GM12878 (cell line): ENCODE data around the gene DGKI. TPM values are rescaled to one million over a fixed set of nuclear protein-coding genes. Genes with fewer than 3 reads are reported as not detected.
A peak's percentile ranks its signal among the peaks of the same experiment; 100 is the strongest.

ENCODE experiments used
- ATAC-seq: fragments of 200-7000 bp; cut with Tn5 transposase; 3 replicates; pipeline ENCODE4 v1.9.1; 2020; ENCODE audit warnings: mild to moderate bottlenecking, moderate library complexity
- BruUV-seq: library from RNA; stranded (reverse); fragments of 400-500 nt; replicated peaks from 2 replicates; lab custom pipeline; 2021; lab: Mats Ljungman, UMichigan
- CTCF ChIA-PET: fragments of 300-600 bp; sonication (Branson Sonifier 250); formaldehyde crosslinking; extraction: SDS; loops from one replicate; lab custom pipeline; 2021; ENCODE audit warnings: inconsistent platforms; lab: Yijun Ruan, JAX
- POLR2A ChIA-PET: fragments of 350-600 bp; formaldehyde crosslinking; extraction: SDS; loops from one replicate; lab custom pipeline; 2021; ENCODE audit warnings: inconsistent platforms; lab: Charles Lee
- RAD21 ChIA-PET: fragments of 300-600 bp; sonication (Branson Sonifier 250); formaldehyde crosslinking; loops from one replicate; lab custom pipeline; 2023; ENCODE audit warnings: antibody characterized with exemption; ENCODE audit not compliant: unreplicated experiment; lab: Charles Lee
- SMC1A ChIA-PET: fragments of 300-600 bp; sonication (Branson Sonifier 250); formaldehyde crosslinking; loops from one replicate; lab custom pipeline; 2023; ENCODE audit not compliant: unreplicated experiment, uncharacterized antibody; lab: Charles Lee
- DNase-seq: peaks from one replicate; pipeline ENCODE4 v3.0.0-alpha.2; 2011; ENCODE audit warnings: low read depth, low spot score
- FAIRE-seq: peaks from 3 replicates; lab custom pipeline; 2011; peaks lifted over from hg19 to GRCh38; lab: Jason Lieb, UNC
- H2AFZ ChIP-seq: 2 replicates; pipeline ENCODE4 v1.6.0; 2011; ENCODE audit warnings: low read depth, low read length, control low read depth; ENCODE audit not compliant: control insufficient read depth
- H3K27ac ChIP-seq: 2 replicates; pipeline ENCODE4 v1.5.1; 2011; ENCODE audit warnings: control low read depth; ENCODE audit not compliant: control insufficient read depth, insufficient read depth
- H3K27me3 ChIP-seq, 2 experiments: replicated peaks in 1 of 2; 2 replicates each; pipeline versions ENCODE4 v1.6.0 to v1.6.1; 2011; ENCODE audit warnings: low read length in 1 of 2; ENCODE audit not compliant: control insufficient read depth in 2 of 2, insufficient read depth in 2 of 2
- H3K36me3 ChIP-seq, 2 experiments: 2 replicates each; pipeline ENCODE4 v1.5.1; 2011; ENCODE audit warnings: low read length in 1 of 2; ENCODE audit not compliant: control insufficient read depth in 2 of 2, insufficient read depth in 2 of 2
- H3K4me1 ChIP-seq: 2 replicates; pipeline ENCODE4 v1.6.1; 2011; ENCODE audit warnings: mild to moderate bottlenecking, low read length, moderate library complexity, mixed read lengths; ENCODE audit not compliant: control insufficient read depth, insufficient read depth
- H3K4me2 ChIP-seq: 2 replicates; pipeline ENCODE4 v1.6.0; 2011; ENCODE audit warnings: control low read depth; ENCODE audit not compliant: control insufficient read depth, insufficient read depth
- H3K4me3 ChIP-seq: fragments of 200-600 bp; sonication (generic); 2 replicates; pipeline ENCODE4 v1.5.1; 2016
- H3K79me2 ChIP-seq: 2 replicates; pipeline ENCODE4 v1.6.0; 2011; ENCODE audit warnings: low read length; ENCODE audit not compliant: control insufficient read depth, insufficient read depth
- H3K9ac ChIP-seq: 2 replicates; pipeline ENCODE4 v1.8.0; 2011; ENCODE audit warnings: low read length, control low read depth, mixed read lengths; ENCODE audit not compliant: control insufficient read depth, insufficient read depth
- H3K9me3 ChIP-seq: replicated peaks from 3 replicates; pipeline ENCODE4 v1.5.1; 2011; ENCODE audit warnings: mild to moderate bottlenecking, low read length; ENCODE audit not compliant: control insufficient read depth, insufficient read depth
- H4K20me1 ChIP-seq: 2 replicates; pipeline ENCODE4 v1.6.0; 2011; ENCODE audit not compliant: control insufficient read depth, insufficient read depth
- EGR1 ChIP-seq, 2 experiments: IDR thresholded peaks; 1 replicate in 1 of 2; 2 replicates in 1 of 2; pipeline ENCODE4 v1.6.1; 2011 to 2012; ENCODE audit warnings: low read depth in 2 of 2, low read length in 2 of 2, borderline replicate concordance in 1 of 2, mild to moderate bottlenecking in 1 of 2, moderate library complexity in 1 of 2
- FOXK2 ChIP-seq: fragments of 450-650 bp; IDR thresholded peaks from 2 replicates; pipeline ENCODE4 v1.6.1; 2017; ENCODE audit warnings: mild to moderate bottlenecking, moderate library complexity
- KLF5 ChIP-seq: fragments of 450-650 bp; IDR thresholded peaks from 2 replicates; pipeline ENCODE4 v1.6.1; 2014; ENCODE audit warnings: mild to moderate bottlenecking; ENCODE audit not compliant: partially characterized antibody
- NFIC ChIP-seq: IDR thresholded peaks from 2 replicates; pipeline ENCODE4 v1.6.1; 2012; ENCODE audit warnings: low read depth, mild to moderate bottlenecking, inconsistent platforms, low read length, moderate library complexity
- NR2C1 ChIP-seq: fragments of 450-650 bp; IDR thresholded peaks from 2 replicates; pipeline ENCODE4 v1.6.1; 2017; ENCODE audit warnings: antibody characterized with exemption, mild to moderate bottlenecking, moderate library complexity
- NR2F1 ChIP-seq: fragments of 450-650 bp; conservative IDR thresholded peaks from 2 replicates; pipeline ENCODE4 v1.6.1; 2017; ENCODE audit warnings: mild to moderate bottlenecking
- POU2F2 ChIP-seq: IDR thresholded peaks from 3 replicates; pipeline ENCODE4 v1.6.1; 2011; ENCODE audit warnings: low read depth, mild to moderate bottlenecking, low read length, borderline replicate concordance
- WGBS: methylation state at CpG from one replicate; pipeline ENCODE4 v1.1.6; 2016; ENCODE audit warnings: low lambda C conversion rate; ENCODE audit not compliant: insufficient replicate concordance, insufficient coverage; ENCODE audit errors: missing lambda C conversion rate; 5-methylcytosine and 5-hydroxymethylcytosine counted together
- in situ Hi-C: fragments of 300-500 bp; cut with MboI; formaldehyde crosslinking; loops from 9 replicates; pipeline ENCODE4 v1.14.3; 2018; ENCODE audit warnings: mixed read lengths
- intact Hi-C: fragments of 100-400 bp; cut with micrococcal nuclease; formaldehyde crosslinking; loops from one replicate; pipeline ENCODE4 v1.14.2; 2022; ENCODE audit not compliant: unreplicated experiment
- polyA plus RNA-seq, 11 experiments: library from polyadenylated mRNA; depleted of rRNA in 4 of 11; unstranded in 6 of 11; stranded (reverse) in 5 of 11; fragments of >200 nt; fragmentation: Nextera tagmentation in 4 of 11; fragmentation: Illumina TruSeq in 1 of 11; extraction: Ambion mirVana in 4 of 11; extraction: Trizol in 1 of 11; gene quantifications; 1 replicate in 1 of 11; 2 replicates in 10 of 11; pipeline versions ENCODE4 v1.2.1 to v1.2.3, GENCODE V29; 2011 to 2016; ENCODE audit warnings: inconsistent platforms in 2 of 11, missing spikeins in 2 of 11, low read depth in 1 of 11
- total RNA-seq, 4 experiments: library from RNA; depleted of rRNA in 3 of 4; stranded (reverse); fragments of >200 nt in 3 of 4; fragmentation: Illumina TruSeq in 1 of 4; extraction: Trizol in 1 of 4; gene quantifications; 2 replicates each; pipeline versions ENCODE4 v1.2.1 to v1.2.3, GENCODE V29; 2013 to 2021

DGKI gene
- total and polyA plus RNA-seq, 10 of the 15 experiments (the other 5 are each of a cell fraction or from before 2014, with no cell fraction given): 10.4 to 37.1 (median 22.1) TPM

- BruUV-seq: no TSS peak
- Histone ChIP-seq H3K4me3 (no peak overlapping the region), H3K9me3 (no peaks in the 10 kb centered on the region; the same call in 2 of the 3 replicates), H3K36me3 (no peaks in the 10 kb centered on the region), H3K27me3 (no peaks in the 10 kb centered on the region), H3K79me2 (no peaks in the 10 kb centered on the region), H3K27ac (no peak overlapping the region), H2AFZ (no peak overlapping the region), H4K20me1 (no peaks in the 10 kb centered on the region), H3K4me1 (no peaks in the 10 kb centered on the region), H3K4me2 (no peak overlapping the region), H3K9ac (no peak overlapping the region)
- SMC1A ChIA-PET: interaction anchor here (0.6 to 5.7 kb wide), 26 partner anchors 9 to 122 kb away, joined by 3 to 62 read pairs (median 4); no protein-coding TSS in a partner anchor
- CTCF ChIA-PET: interaction anchor here (1.1 to 3.1 kb wide), 6 partner anchors 13 to 116 kb away, joined by 3 to 14 read pairs (median 5); no protein-coding TSS in a partner anchor
- FAIRE-seq: no peak
- TF ChIP-seq EGR1 (IDR thresholded peaks at IDR 0.05; ENCODE audit: borderline replicate concordance in 1 of 2, low read depth in 2 of 2, low read length in 2 of 2): no peak
- DNase-seq: no peak
- RAD21 ChIA-PET: interaction anchor here (1.0 to 5.4 kb wide), 15 partner anchors 8 to 237 kb away, joined by 3 to 72 read pairs (median 7); no protein-coding TSS in a partner anchor
- 69% methylated on average over 3 of the region's 3 CpGs for WGBS
- peak; percentile 25; the same call in 2 of the 3 replicates for ATAC-seq
- POLR2A ChIA-PET: interaction anchor here (1.0 to 5.1 kb wide), 5 partner anchors 9 to 102 kb away, joined by 3 to 34 read pairs (median 7); no protein-coding TSS in a partner anchor
- intact Hi-C loops (no loop called here), in situ Hi-C loops (no loop called here)
Observed at GRCh38 chr7:137772316-137772715, 74.5 kb downstream of the DGKI start.

- POLR2A ChIA-PET: interaction anchor here (1.0 to 5.1 kb wide), 4 partner anchors 13 to 102 kb away, joined by 3 to 34 read pairs (median 17); no protein-coding TSS in a partner anchor
- SMC1A ChIA-PET: interaction anchor here (0.6 to 5.7 kb wide), 15 partner anchors 9 to 114 kb away, joined by 3 to 62 read pairs (median 4); no protein-coding TSS in a partner anchor
- no peaks in the 10 kb centered on the region for H3K4me1 ChIP-seq
- FAIRE-seq (no peak), ATAC-seq (no peak), DNase-seq (no peak)
- CTCF ChIA-PET: interaction anchor here (1.1 to 3.0 kb wide), 4 partner anchors 26 to 115 kb away, joined by 3 to 14 read pairs (median 4); no protein-coding TSS in a partner anchor
- no peak for TF ChIP-seq KLF5
- no peak for TF ChIP-seq NR2F1
- no peak for TF ChIP-seq NFIC
- TF ChIP-seq POU2F2: no peak
- TF ChIP-seq NR2C1: no peak
- no peak for TF ChIP-seq FOXK2
- no peak overlapping the region for H3K4me3 ChIP-seq
- no peaks in the 10 kb centered on the region; the same call in 2 of the 3 replicates for H3K9me3 ChIP-seq
- intact Hi-C loops: no loop called here
- BruUV-seq: no TSS peak
- H3K27ac ChIP-seq: no peak overlapping the region
- H3K9ac ChIP-seq: no peak overlapping the region
- H3K36me3 ChIP-seq: no peaks in the 10 kb centered on the region
- H3K27me3 ChIP-seq: no peaks in the 10 kb centered on the region
- H4K20me1 ChIP-seq: no peaks in the 10 kb centered on the region
- in situ Hi-C loops: no loop called here
- no peak overlapping the region for H3K4me2 ChIP-seq
- RAD21 ChIA-PET: interaction anchor here (1.2 to 5.4 kb wide), 4 partner anchors 11 to 101 kb away, joined by 3 to 72 read pairs (median 12); no protein-coding TSS in a partner anchor
- no peaks in the 10 kb centered on the region for H3K79me2 ChIP-seq
- WGBS: 55% methylated on average over 7 of the region's 7 CpGs
- no peak overlapping the region for H2AFZ ChIP-seq
Observed at GRCh38 chr7:137771679-137772078, 75.1 kb downstream of the DGKI start.
